Upper lobe of left lung (tissue), 4 donors: Measurements from ENCODE around the gene FCGBP.

Experiments
- CTCF ChIP-seq, 6 experiments: fragments of 450-650 bp in 4 of 6; fragments of 200-600 bp in 2 of 6; sonication (generic) in 2 of 6; IDR thresholded peaks; one replicate each; pipeline ENCODE4 v1.5.1; 2016 to 2019; ENCODE audit warnings: antibody characterized with exemption in 6 of 6
- POLR2A ChIP-seq, 4 donors: fragments of 450-650 bp; IDR thresholded peaks; one replicate each; pipeline ENCODE4 v1.5.1; 2016 to 2017; ENCODE audit warnings: antibody characterized with exemption in 4 of 4, mild to moderate bottlenecking in 2 of 4

GRCh38 chr19:39940221-39940833 lies 5.9 kb upstream of the FCGBP start:
- TF ChIP-seq CTCF (IDR thresholded peaks at IDR 0.05): no peak
- TF ChIP-seq POLR2A (IDR thresholded peaks at IDR 0.05): no peak
